Gastroesophageal sphincter (tissue), 4 donors: ENCODE measurements around the gene BBOF1. TPM values are rescaled to one million over a fixed set of nuclear protein-coding genes. Genes with fewer than 3 reads are reported as not detected.

Experiments
- ATAC-seq: fragments of 150-250 bp; one replicate; pipeline ENCODE4 v1.9.1; 2016; ENCODE audit warnings: mild to moderate bottlenecking, moderate library complexity
- H3K27ac ChIP-seq, 4 donors: fragments of 200-600 bp; sonication (generic) in 3 of 4; 1 replicate in 3 of 4; 2 replicates in 1 of 4; pipeline ENCODE4 v1.5.1; 2016 to 2019
- H3K27me3 ChIP-seq: fragments of 200-600 bp; sonication (generic); one replicate; pipeline ENCODE4 v1.5.1; 2019
- H3K36me3 ChIP-seq, 2 donors: fragments of 200-600 bp; sonication (generic); one replicate each; pipeline ENCODE4 v1.5.1; 2019; ENCODE audit warnings: control low read depth in 1 of 2
- H3K4me1 ChIP-seq, 3 donors: fragments of 200-600 bp; sonication (generic); 1 replicate in 2 of 3; 2 replicates in 1 of 3; pipeline ENCODE4 v1.5.1; 2016 to 2019; ENCODE audit warnings: control low read depth in 2 of 3
- H3K4me3 ChIP-seq, 2 donors: fragments of 200-600 bp; sonication (generic); one replicate each; pipeline ENCODE4 v1.5.1; 2019; ENCODE audit warnings: mild to moderate bottlenecking in 1 of 2, moderate library complexity in 1 of 2
- H3K9me3 ChIP-seq, 3 donors: fragments of 200-600 bp; sonication (generic); one replicate each; pipeline ENCODE4 v1.5.1; 2017 to 2019; ENCODE audit warnings: control low read depth in 2 of 3
- CTCF ChIP-seq, 4 experiments: fragments of 200-600 bp in 2 of 4; fragments of 450-650 bp in 2 of 4; sonication (generic) in 1 of 4; IDR thresholded peaks; one replicate each; pipeline ENCODE4 v1.5.1; 2017 to 2019; ENCODE audit warnings: antibody characterized with exemption in 4 of 4, mild to moderate bottlenecking in 2 of 4, moderate library complexity in 2 of 4
- EP300 ChIP-seq: sonication (generic); formaldehyde crosslinking; IDR thresholded peaks from one replicate; pipeline ENCODE4 v1.6.1; 2017; ENCODE audit warnings: antibody characterized with exemption, mild to moderate bottlenecking
- POLR2A ChIP-seq, 2 donors: fragments of 450-650 bp; IDR thresholded peaks; one replicate each; pipeline ENCODE4 v1.6.1; 2017; ENCODE audit warnings: antibody characterized with exemption in 2 of 2, mild to moderate bottlenecking in 2 of 2, moderate library complexity in 1 of 2
- POLR2AphosphoS5 ChIP-seq: sonication (generic); formaldehyde crosslinking; IDR thresholded peaks from one replicate; pipeline ENCODE4 v1.6.1; 2017; ENCODE audit warnings: antibody characterized with exemption
- WGBS, 2 donors: methylation state at CpG; one replicate each; pipeline ENCODE4 v1.1.5; 2018; ENCODE audit warnings: low coverage in 1 of 2; 5-methylcytosine and 5-hydroxymethylcytosine counted together
- total RNA-seq, 4 donors: library from RNA; depleted of rRNA; stranded (reverse); fragments of >200 nt; gene quantifications; one replicate each; pipeline ENCODE4 v1.1.0, GENCODE V29; 2016

Gene BBOF1
- total RNA-seq, 4 donors from 2014 or later: 7.3 to 12.4 (median 10.5) TPM

GRCh38 chr14:74085828-74086227, 66.7 kb downstream of the BBOF1 start:
- no peaks in the 10 kb centered on the region for H3K9me3 ChIP-seq
- no peaks in the 10 kb centered on the region for H3K27me3 ChIP-seq
- H3K4me1 ChIP-seq: peaks cover 0 to 44% (median 7%) of the 10 kb centered on the region in 3 donors
- H3K4me3 ChIP-seq: peak overlapping the region in 1 of 2 donors; percentile 81
- 77 to 100% methylated on average over 1 of the region's 1 CpG for WGBS, 2 donors
- H3K27ac ChIP-seq: peak overlapping the region in 1 of 4 donors; percentile 87
- peaks cover 0 to 2% of the 10 kb centered on the region in 2 donors for H3K36me3 ChIP-seq
- no peak for TF ChIP-seq EP300
- no peak for TF ChIP-seq POLR2A (IDR thresholded peaks at IDR 0.05)
- TF ChIP-seq CTCF (IDR thresholded peaks at IDR 0.05): no peak
- no peak for TF ChIP-seq POLR2AphosphoS5
- no peak for ATAC-seq

GRCh38 chr14:74089251-74090020, 70.3 kb downstream of the BBOF1 start:
- no peak overlapping the region for H3K27ac ChIP-seq
- no peaks in the 10 kb centered on the region for H3K9me3 ChIP-seq
- ATAC-seq: no peak
- H3K36me3 ChIP-seq: peaks cover 0 to 38% of the 10 kb centered on the region in 2 donors
- H3K4me3 ChIP-seq: no peak overlapping the region
- 78 to 83% methylated on average over 6 of the region's 8 CpGs for WGBS, 2 donors
- peaks cover 0 to 18% (median 7%) of the 10 kb centered on the region in 3 donors for H3K4me1 ChIP-seq
- H3K27me3 ChIP-seq: no peaks in the 10 kb centered on the region
- TF ChIP-seq CTCF (IDR thresholded peaks at IDR 0.05) (no peak), EP300 (no peak), POLR2AphosphoS5 (no peak), POLR2A (IDR thresholded peaks at IDR 0.05) (no peak)

GRCh38 chr14:74105381-74105780, 86.2 kb downstream of the BBOF1 start:
- TF ChIP-seq EP300 (no peak), POLR2AphosphoS5 (no peak), POLR2A (IDR thresholded peaks at IDR 0.05) (no peak), CTCF (IDR thresholded peaks at IDR 0.05) (no peak)
- H3K4me3 ChIP-seq: no peak overlapping the region
- no peaks in the 10 kb centered on the region for H3K9me3 ChIP-seq
- peaks cover 0 to 63% of the 10 kb centered on the region in 2 donors for H3K36me3 ChIP-seq
- ATAC-seq: no peak
- no peaks in the 10 kb centered on the region for H3K27me3 ChIP-seq
- H3K27ac ChIP-seq: no peak overlapping the region
- no peaks in the 10 kb centered on the region for H3K4me1 ChIP-seq
- WGBS, 2 donors: 90 to 95% methylated on average over 2 of the region's 2 CpGs

- 38 to 79% methylated on average over 1 of the region's 1 CpG for WGBS, 2 donors
- H3K27ac ChIP-seq: no peak overlapping the region
Measured at GRCh38 chr14:74109369-74109768, 90.2 kb downstream of the BBOF1 start.

More at GRCh38 chr14:74109369-74109768, 90.2 kb downstream of the BBOF1 start:
- Histone ChIP-seq H3K4me1 (no peaks in the 10 kb centered on the region), H3K9me3 (no peaks in the 10 kb centered on the region), H3K36me3 (peaks cover 0 to 64% of the 10 kb centered on the region in 2 donors), H3K4me3 (no peak overlapping the region), H3K27me3 (no peaks in the 10 kb centered on the region)
- no peak for ATAC-seq
- TF ChIP-seq CTCF (IDR thresholded peaks at IDR 0.05) (no peak), POLR2AphosphoS5 (no peak), EP300 (no peak), POLR2A (IDR thresholded peaks at IDR 0.05) (no peak)
